Measurements from ENCODE around the gene KLHL3. TPM values are rescaled to one million over a fixed set of nuclear protein-coding genes. Genes with fewer than 3 reads are reported as not detected.
"Not testable (repeated sequence)": the region's sequence is repeated elsewhere in the genome, so short reads cannot be mapped to it uniquely, and the experiment has no call there.

Gene KLHL3
- total RNA-seq, 1 experiment from 2014 or later: 3.5 TPM

DNA sequence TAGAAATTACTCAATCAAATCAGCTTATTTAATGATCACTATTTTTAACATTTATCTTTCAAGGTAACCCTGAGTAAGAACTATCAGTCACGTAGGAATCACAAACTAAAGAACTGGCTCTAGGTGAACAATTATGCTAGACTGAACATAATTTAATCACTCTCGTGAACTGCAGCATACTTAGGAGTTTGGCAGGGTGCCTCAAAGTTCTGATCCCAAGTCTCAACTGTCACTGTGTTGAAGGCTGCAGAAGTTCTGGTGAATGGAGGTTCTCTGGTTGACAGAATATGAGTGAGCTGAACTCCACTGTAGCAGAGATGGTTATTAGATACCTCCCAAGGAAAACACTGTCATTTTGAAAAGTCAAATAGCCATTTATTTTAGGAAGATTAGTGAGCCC, 89.1 kb downstream of the KLHL3 start:
- H3K36me3 Mint-ChIP-seq (ENCODE audit: insufficient read depth, unreplicated experiment): no peaks in the 10 kb centered on the region
- H3K4me1 ChIP-seq: no peaks in the 10 kb centered on the region
- H3K36me3 ChIP-seq (ENCODE audit: control insufficient read depth, insufficient read depth, low read length): no peaks in the 10 kb centered on the region
- H3K4me1 Mint-ChIP-seq (ENCODE audit: low read depth, unreplicated experiment): no peaks in the 10 kb centered on the region
- peaks cover 10% of the 10 kb centered on the region for H3K27me3 Mint-ChIP-seq (ENCODE audit: insufficient read depth, unreplicated experiment)
- H3K9me3 ChIP-seq: peaks cover 15% of the 10 kb centered on the region
- no peaks in the 10 kb centered on the region; the same call in 1 of the 2 replicates for H3K27me3 ChIP-seq (replicated peaks; ENCODE audit: control insufficient read depth, insufficient read depth, low read length)
- intact Hi-C loops (cut with micrococcal nuclease; ENCODE audit: unreplicated experiment): no loop called here
- ChIA-PET POLR2A (no interaction called here), CTCF (no interaction called here)
- BruUV-seq (replicated peaks): no TSS peak
- no peak overlapping the region for H3K4me3 ChIP-seq (ENCODE audit: low read depth, low read length)
- no peaks in the 10 kb centered on the region for H3K9me3 Mint-ChIP-seq (ENCODE audit: unreplicated experiment)
- no peak for DNase-seq
- H3K27ac Mint-ChIP-seq (ENCODE audit: unreplicated experiment): no peak overlapping the region
- TF ChIP-seq, protein P1, sequence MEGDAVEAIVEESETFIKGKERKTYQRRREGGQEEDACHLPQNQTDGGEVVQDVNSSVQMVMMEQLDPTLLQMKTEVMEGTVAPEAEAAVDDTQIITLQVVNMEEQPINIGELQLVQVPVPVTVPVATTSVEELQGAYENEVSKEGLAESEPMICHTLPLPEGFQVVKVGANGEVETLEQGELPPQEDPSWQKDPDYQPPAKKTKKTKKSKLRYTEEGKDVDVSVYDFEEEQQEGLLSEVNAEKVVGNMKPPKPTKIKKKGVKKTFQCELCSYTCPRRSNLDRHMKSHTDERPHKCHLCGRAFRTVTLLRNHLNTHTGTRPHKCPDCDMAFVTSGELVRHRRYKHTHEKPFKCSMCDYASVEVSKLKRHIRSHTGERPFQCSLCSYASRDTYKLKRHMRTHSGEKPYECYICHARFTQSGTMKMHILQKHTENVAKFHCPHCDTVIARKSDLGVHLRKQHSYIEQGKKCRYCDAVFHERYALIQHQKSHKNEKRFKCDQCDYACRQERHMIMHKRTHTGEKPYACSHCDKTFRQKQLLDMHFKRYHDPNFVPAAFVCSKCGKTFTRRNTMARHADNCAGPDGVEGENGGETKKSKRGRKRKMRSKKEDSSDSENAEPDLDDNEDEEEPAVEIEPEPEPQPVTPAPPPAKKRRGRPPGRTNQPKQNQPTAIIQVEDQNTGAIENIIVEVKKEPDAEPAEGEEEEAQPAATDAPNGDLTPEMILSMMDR (IDR thresholded peaks at IDR 0.05; ENCODE audit: insufficient read depth in 1 of 2, low read depth in 1 of 2, low read length in 1 of 2, severe bottlenecking in 1 of 2, unreplicated experiment in 1 of 2): no peak
- H3K4me3 Mint-ChIP-seq (ENCODE audit: unreplicated experiment): no peak overlapping the region

DNA sequence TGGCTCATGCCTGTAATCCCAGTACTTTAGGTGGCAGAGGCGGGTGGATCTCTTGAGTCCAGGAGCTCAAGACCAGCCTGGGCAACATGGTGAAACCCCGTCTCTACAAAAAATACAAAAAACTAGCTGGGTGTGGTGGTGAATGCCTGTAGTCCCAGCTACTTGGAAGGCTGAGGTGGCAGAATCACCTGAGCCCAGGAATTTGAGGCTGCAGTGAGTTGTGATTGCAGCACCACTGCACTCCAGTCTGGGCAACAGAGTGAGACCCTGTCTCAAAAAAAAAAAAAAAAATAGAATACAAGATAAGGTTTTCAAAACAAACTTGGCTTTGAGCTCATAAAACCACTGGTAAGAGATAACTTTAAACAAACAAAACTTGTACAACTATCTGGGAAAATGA, 92.8 kb downstream of the KLHL3 start:
- H3K4me3 Mint-ChIP-seq (ENCODE audit: unreplicated experiment); H3K9me3 Mint-ChIP-seq (ENCODE audit: unreplicated experiment); DNase-seq; H3K4me1 ChIP-seq; H3K27me3 ChIP-seq (replicated peaks; ENCODE audit: control insufficient read depth, insufficient read depth, low read length); H3K27me3 Mint-ChIP-seq (ENCODE audit: insufficient read depth, unreplicated experiment); H3K36me3 Mint-ChIP-seq (ENCODE audit: insufficient read depth, unreplicated experiment); H3K4me1 Mint-ChIP-seq (ENCODE audit: low read depth, unreplicated experiment); H3K36me3 ChIP-seq (ENCODE audit: control insufficient read depth, insufficient read depth, low read length); intact Hi-C loops (cut with micrococcal nuclease; ENCODE audit: unreplicated experiment); BruUV-seq (replicated peaks); H3K4me3 ChIP-seq (ENCODE audit: low read depth, low read length); H3K27ac Mint-ChIP-seq (ENCODE audit: unreplicated experiment); CTCF ChIA-PET: not testable (repeated sequence)
- POLR2A ChIA-PET: interaction anchor here (0.6 to 0.7 kb wide), 2 partner anchors 99 to 109 kb away, joined by 4 to 5 read pairs; no protein-coding TSS in a partner anchor
- peaks cover 15% of the 10 kb centered on the region for H3K9me3 ChIP-seq

DNA sequence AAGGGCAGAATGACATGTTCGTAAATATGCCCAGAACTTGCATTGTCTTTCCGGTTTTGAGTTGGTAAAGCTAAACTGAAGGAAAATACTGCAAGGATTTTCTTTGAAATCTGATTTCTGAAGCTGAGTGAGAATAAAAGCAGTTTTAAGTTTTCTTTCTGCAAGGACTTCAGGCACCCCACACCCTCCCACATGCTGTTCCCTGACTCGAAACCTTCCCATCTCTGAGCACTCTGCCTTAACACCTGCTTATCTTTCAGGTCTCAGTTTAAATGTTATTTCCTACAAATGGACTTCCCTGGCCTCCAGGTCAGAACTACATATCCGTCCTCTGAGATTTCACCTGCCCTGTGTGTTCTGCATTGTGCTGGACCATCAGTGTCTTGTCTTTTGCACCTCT, 93.8 kb downstream of the KLHL3 start:
- DNase-seq: no peak
- H3K27me3 Mint-ChIP-seq (ENCODE audit: insufficient read depth, unreplicated experiment): peaks cover 5% of the 10 kb centered on the region
- intact Hi-C loops (cut with micrococcal nuclease; ENCODE audit: unreplicated experiment): no loop called here
- H3K9me3 ChIP-seq: peaks cover 15% of the 10 kb centered on the region
- H3K4me1 ChIP-seq: no peaks in the 10 kb centered on the region
- no peaks in the 10 kb centered on the region for H3K36me3 ChIP-seq (ENCODE audit: control insufficient read depth, insufficient read depth, low read length)
- H3K27me3 ChIP-seq (replicated peaks; ENCODE audit: control insufficient read depth, insufficient read depth, low read length): no peaks in the 10 kb centered on the region
- TF ChIP-seq, protein P1 (IDR thresholded peaks at IDR 0.05; ENCODE audit: insufficient read depth in 1 of 2, low read depth in 1 of 2, low read length in 1 of 2, severe bottlenecking in 1 of 2, unreplicated experiment in 1 of 2): no peak
- POLR2A ChIA-PET: no interaction called here
- no peak overlapping the region for H3K4me3 ChIP-seq (ENCODE audit: low read depth, low read length)
- CTCF ChIA-PET: no interaction called here
- no peak overlapping the region for H3K27ac Mint-ChIP-seq (ENCODE audit: unreplicated experiment)
- H3K4me1 Mint-ChIP-seq (ENCODE audit: low read depth, unreplicated experiment): no peaks in the 10 kb centered on the region
- H3K4me3 Mint-ChIP-seq (ENCODE audit: unreplicated experiment): no peak overlapping the region
- no peaks in the 10 kb centered on the region for H3K9me3 Mint-ChIP-seq (ENCODE audit: unreplicated experiment)
- no TSS peak for BruUV-seq (replicated peaks)
- no peaks in the 10 kb centered on the region for H3K36me3 Mint-ChIP-seq (ENCODE audit: insufficient read depth, unreplicated experiment)

DNA sequence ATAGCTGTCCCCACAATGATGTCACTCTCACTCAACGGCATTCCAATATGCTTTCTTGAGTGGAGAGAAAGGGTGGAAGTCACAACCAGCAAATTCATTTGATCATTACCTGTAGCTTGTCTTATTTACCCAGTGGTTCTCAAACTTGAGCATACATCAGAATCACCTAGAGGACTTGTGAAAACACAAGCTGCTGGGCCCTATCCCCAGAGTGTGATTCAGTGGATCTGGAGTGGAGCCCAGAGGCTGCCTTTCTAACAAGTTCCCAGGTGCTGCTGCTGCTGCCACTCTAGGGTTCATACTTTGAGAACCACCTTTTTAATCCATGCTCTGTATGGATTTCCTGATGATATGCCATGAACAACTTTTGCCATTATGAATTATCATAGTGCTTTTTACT, 94.7 kb downstream of the KLHL3 start:
- Histone ChIP-seq H3K36me3 (ENCODE audit: control insufficient read depth, insufficient read depth, low read length) (no peaks in the 10 kb centered on the region), H3K9me3 (peaks cover 15% of the 10 kb centered on the region), H3K4me1 (no peaks in the 10 kb centered on the region), H3K27me3 (replicated peaks; ENCODE audit: control insufficient read depth, insufficient read depth, low read length) (no peaks in the 10 kb centered on the region), H3K4me3 (ENCODE audit: low read depth, low read length) (no peak overlapping the region)
- intact Hi-C loops (cut with micrococcal nuclease; ENCODE audit: unreplicated experiment): no loop called here
- Mint-ChIP-seq H3K9me3 (ENCODE audit: unreplicated experiment) (no peaks in the 10 kb centered on the region), H3K27ac (ENCODE audit: unreplicated experiment) (no peak overlapping the region), H3K36me3 (ENCODE audit: insufficient read depth, unreplicated experiment) (no peaks in the 10 kb centered on the region), H3K27me3 (ENCODE audit: insufficient read depth, unreplicated experiment) (peaks cover 5% of the 10 kb centered on the region), H3K4me3 (ENCODE audit: unreplicated experiment) (no peak overlapping the region), H3K4me1 (ENCODE audit: low read depth, unreplicated experiment) (no peaks in the 10 kb centered on the region)
- TF ChIP-seq, protein P1 (IDR thresholded peaks at IDR 0.05; ENCODE audit: insufficient read depth in 1 of 2, low read depth in 1 of 2, low read length in 1 of 2, severe bottlenecking in 1 of 2, unreplicated experiment in 1 of 2): no peak
- no TSS peak for BruUV-seq (replicated peaks)
- no peak for DNase-seq
- CTCF ChIA-PET: no interaction called here
- POLR2A ChIA-PET: no interaction called here

Data from Caco-2 (cell line).